Sigmoid colon (tissue), 4 donors: ENCODE results near the gene STAP2.

Experiments
- EP300 ChIP-seq, 4 donors: sonication (generic); formaldehyde crosslinking; IDR thresholded peaks; one replicate each; pipeline ENCODE4 v1.6.1; 2017; ENCODE audit warnings: antibody characterized with exemption in 4 of 4
- POLR2AphosphoS5 ChIP-seq, 4 donors: sonication (generic); formaldehyde crosslinking; IDR thresholded peaks; one replicate each; pipeline ENCODE4 v1.6.1; 2017; ENCODE audit warnings: antibody characterized with exemption in 4 of 4

GRCh38 chr19:4329858-4330257 lies 8.8 kb downstream of the STAP2 start:
- TF ChIP-seq POLR2AphosphoS5 (IDR thresholded peaks at IDR 0.05) (no peak), EP300 (IDR thresholded peaks at IDR 0.05) (no peak)
